ELR (cell line): ENCODE data around the gene HYI.
"Not testable (repeated sequence)": the region's sequence is repeated elsewhere in the genome, so short reads cannot be mapped to it uniquely, and the experiment has no call there.

ENCODE experiments used
- DNase-seq: peaks from one replicate; pipeline ENCODE4 v3.0.0-alpha.2; 2015; ENCODE audit warnings: low read depth

The HYI gene

GRCh38 chr1:43427524-43427923 is 26.2 kb downstream of the HYI start:
- no peak for DNase-seq

- no peak for DNase-seq
These were observed 27.5 kb downstream of the HYI start for GRCh38 chr1:43426221-43426620.

- DNase-seq, result peak; percentile 42
These were observed 28.7 kb downstream of the HYI start for GRCh38 chr1:43425045-43425444.

GRCh38 chr1:43423672-43424550 is 29.8 kb downstream of the HYI start:
- DNase-seq, result peak; percentile 17

GRCh38 chr1:43422995-43423671 is 30.6 kb downstream of the HYI start:
- no peak for DNase-seq

GRCh38 chr1:43421976-43422750 is 31.6 kb downstream of the HYI start:
- no peak for DNase-seq

- no peak for DNase-seq
These were observed 32.3 kb downstream of the HYI start for GRCh38 chr1:43421396-43421795.

- no peak for DNase-seq
These were observed 32.9 kb downstream of the HYI start for GRCh38 chr1:43420874-43421273.

GRCh38 chr1:43419627-43420425 is 33.9 kb downstream of the HYI start:
- no peak for DNase-seq

- DNase-seq, result no peak
These were observed 34.9 kb downstream of the HYI start for GRCh38 chr1:43418858-43419257.

GRCh38 chr1:43415901-43416300 is 37.8 kb downstream of the HYI start:
- DNase-seq, result no peak

GRCh38 chr1:43414634-43415223 is 39.0 kb downstream of the HYI start:
- peak; percentile 71 for DNase-seq

GRCh38 chr1:43413426-43413825 is 40.3 kb downstream of the HYI start:
- not testable (repeated sequence) for DNase-seq

- no peak for DNase-seq
These were observed 43.2 kb downstream of the HYI start for GRCh38 chr1:43410571-43410970.

GRCh38 chr1:43405876-43406234 is 47.9 kb downstream of the HYI start:
- DNase-seq, result no peak

- no peak for DNase-seq
These were observed 48.4 kb downstream of the HYI start for GRCh38 chr1:43405219-43405875.

GRCh38 chr1:43404353-43404752 is 49.4 kb downstream of the HYI start:
- no peak for DNase-seq

- DNase-seq, result no peak
These were observed 51.5 kb downstream of the HYI start for GRCh38 chr1:43402089-43402865.
